Measurements from ENCODE around the gene FREY1.

GRCh38 chr11:45872651-45873356, 34.3 kb downstream of the FREY1 start:
- TF ChIP-seq TAF1 (IDR thresholded peaks at IDR 0.05; ENCODE audit: borderline replicate concordance, insufficient read depth, low read length) (no peak), POLR2AphosphoS5 (IDR thresholded peaks at IDR 0.05; ENCODE audit: low read depth, low read length) (no peak)
- TF ChIP-seq, protein P1, sequence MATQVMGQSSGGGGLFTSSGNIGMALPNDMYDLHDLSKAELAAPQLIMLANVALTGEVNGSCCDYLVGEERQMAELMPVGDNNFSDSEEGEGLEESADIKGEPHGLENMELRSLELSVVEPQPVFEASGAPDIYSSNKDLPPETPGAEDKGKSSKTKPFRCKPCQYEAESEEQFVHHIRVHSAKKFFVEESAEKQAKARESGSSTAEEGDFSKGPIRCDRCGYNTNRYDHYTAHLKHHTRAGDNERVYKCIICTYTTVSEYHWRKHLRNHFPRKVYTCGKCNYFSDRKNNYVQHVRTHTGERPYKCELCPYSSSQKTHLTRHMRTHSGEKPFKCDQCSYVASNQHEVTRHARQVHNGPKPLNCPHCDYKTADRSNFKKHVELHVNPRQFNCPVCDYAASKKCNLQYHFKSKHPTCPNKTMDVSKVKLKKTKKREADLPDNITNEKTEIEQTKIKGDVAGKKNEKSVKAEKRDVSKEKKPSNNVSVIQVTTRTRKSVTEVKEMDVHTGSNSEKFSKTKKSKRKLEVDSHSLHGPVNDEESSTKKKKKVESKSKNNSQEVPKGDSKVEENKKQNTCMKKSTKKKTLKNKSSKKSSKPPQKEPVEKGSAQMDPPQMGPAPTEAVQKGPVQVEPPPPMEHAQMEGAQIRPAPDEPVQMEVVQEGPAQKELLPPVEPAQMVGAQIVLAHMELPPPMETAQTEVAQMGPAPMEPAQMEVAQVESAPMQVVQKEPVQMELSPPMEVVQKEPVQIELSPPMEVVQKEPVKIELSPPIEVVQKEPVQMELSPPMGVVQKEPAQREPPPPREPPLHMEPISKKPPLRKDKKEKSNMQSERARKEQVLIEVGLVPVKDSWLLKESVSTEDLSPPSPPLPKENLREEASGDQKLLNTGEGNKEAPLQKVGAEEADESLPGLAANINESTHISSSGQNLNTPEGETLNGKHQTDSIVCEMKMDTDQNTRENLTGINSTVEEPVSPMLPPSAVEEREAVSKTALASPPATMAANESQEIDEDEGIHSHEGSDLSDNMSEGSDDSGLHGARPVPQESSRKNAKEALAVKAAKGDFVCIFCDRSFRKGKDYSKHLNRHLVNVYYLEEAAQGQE (IDR thresholded peaks at IDR 0.05; ENCODE audit: insufficient read depth in 1 of 2, low read depth in 2 of 2, low read length in 2 of 2): peak; percentile 47 to 67; a peak in 3 of 4 replicates
